Mesothelial cell of epicardium (in vitro differentiated cells): ENCODE measurements around the gene FLAD1. TPM values are rescaled to one million over a fixed set of nuclear protein-coding genes. Genes with fewer than 3 reads are reported as not detected.
"Not testable (repeated sequence)": the region's sequence is repeated elsewhere in the genome, so short reads cannot be mapped to it uniquely, and the experiment has no call there.

Experiments
- DNase-seq, 2 experiments: peaks; one replicate each; pipeline ENCODE4 v3.0.0; 2021; ENCODE audit warnings: low spot score in 2 of 2; ENCODE audit not compliant: unreplicated experiment in 2 of 2
- H3K27ac Mint-ChIP-seq: 2 replicates; pipeline ENCODE4 v1.8.0; 2021; ENCODE audit warnings: mixed read lengths
- H3K27me3 Mint-ChIP-seq: 2 replicates; pipeline ENCODE4 v1.8.0; 2021; ENCODE audit warnings: low read depth, mixed read lengths
- H3K36me3 Mint-ChIP-seq: 2 replicates; pipeline ENCODE4 v1.8.0; 2021; ENCODE audit warnings: mixed read lengths
- H3K4me1 Mint-ChIP-seq: 2 replicates; pipeline ENCODE4 v1.8.0; 2021; ENCODE audit warnings: mixed read lengths
- H3K4me3 Mint-ChIP-seq: 2 replicates; pipeline ENCODE4 v1.8.0; 2021; ENCODE audit warnings: mild to moderate bottlenecking, moderate library complexity, mixed read lengths
- H3K9me3 Mint-ChIP-seq: 2 replicates; pipeline ENCODE4 v1.8.0; 2021; ENCODE audit warnings: mixed read lengths
- CTCF ChIP-seq: fragments of 200-600 bp; sonication (generic); IDR thresholded peaks from one replicate; pipeline ENCODE4 v1.5.0; 2021; ENCODE audit warnings: antibody characterized with exemption; ENCODE audit not compliant: unreplicated experiment
- total RNA-seq: library from RNA; stranded (reverse); gene quantifications from 3 replicates; pipeline ENCODE4 v1.2.1, GENCODE V29; 2021

The FLAD1 gene
- total RNA-seq, 1 donor from 2014 or later = 48.3 TPM

GRCh38 chr1:154983776-154984466 lies 777 bp downstream of the FLAD1 start:
- Mint-ChIP-seq H3K9me3 (no peaks in the 10 kb centered on the region), H3K36me3 (peaks cover 16% of the 10 kb centered on the region), H3K27ac (no peak overlapping the region), H3K4me3 (no peak overlapping the region), H3K4me1 (peaks cover 9% of the 10 kb centered on the region), H3K27me3 (no peaks in the 10 kb centered on the region)
- no peak for TF ChIP-seq CTCF
- DNase-seq = no peak

GRCh38 chr1:154986736-154987135 lies 3.6 kb downstream of the FLAD1 start:
- not testable (repeated sequence) for H3K4me3 Mint-ChIP-seq, H3K4me1 Mint-ChIP-seq, H3K9me3 Mint-ChIP-seq, H3K27me3 Mint-ChIP-seq, H3K27ac Mint-ChIP-seq, DNase-seq
- peaks cover 12% of the 10 kb centered on the region for H3K36me3 Mint-ChIP-seq

- DNase-seq = no peak
- H3K9me3 Mint-ChIP-seq = no peaks in the 10 kb centered on the region
- H3K36me3 Mint-ChIP-seq = peaks cover 12% of the 10 kb centered on the region
- no peaks in the 10 kb centered on the region for H3K27me3 Mint-ChIP-seq
- H3K27ac Mint-ChIP-seq = no peak overlapping the region
- H3K4me3 Mint-ChIP-seq = no peak overlapping the region
- H3K4me1 Mint-ChIP-seq = peaks cover 9% of the 10 kb centered on the region
- TF ChIP-seq CTCF = no peak
Observed at GRCh38 chr1:154987326-154987725, 4.2 kb downstream of the FLAD1 start.

GRCh38 chr1:154988058-154988954 lies 5.2 kb downstream of the FLAD1 start:
- Mint-ChIP-seq H3K9me3 (no peaks in the 10 kb centered on the region), H3K27me3 (no peaks in the 10 kb centered on the region), H3K4me3 (no peak overlapping the region), H3K27ac (no peak overlapping the region), H3K4me1 (peaks cover 9% of the 10 kb centered on the region), H3K36me3 (peaks cover 12% of the 10 kb centered on the region)
- DNase-seq = no peak
- no peak for TF ChIP-seq CTCF

GRCh38 chr1:154989195-154989860 lies 6.2 kb downstream of the FLAD1 start:
- H3K27me3 Mint-ChIP-seq = no peaks in the 10 kb centered on the region
- peaks cover 12% of the 10 kb centered on the region for H3K36me3 Mint-ChIP-seq
- H3K4me3 Mint-ChIP-seq = no peak overlapping the region
- TF ChIP-seq CTCF = no peak
- H3K27ac Mint-ChIP-seq = no peak overlapping the region
- no peaks in the 10 kb centered on the region for H3K9me3 Mint-ChIP-seq
- H3K4me1 Mint-ChIP-seq = peaks cover 3% of the 10 kb centered on the region
- DNase-seq = no peak

GRCh38 chr1:154990276-154990675 lies 7.1 kb downstream of the FLAD1 start:
- no peaks in the 10 kb centered on the region for H3K9me3 Mint-ChIP-seq
- DNase-seq = no peak
- no peak overlapping the region for H3K27ac Mint-ChIP-seq
- peaks cover 12% of the 10 kb centered on the region for H3K36me3 Mint-ChIP-seq
- no peaks in the 10 kb centered on the region for H3K4me1 Mint-ChIP-seq
- no peak overlapping the region for H3K4me3 Mint-ChIP-seq
- no peak for TF ChIP-seq CTCF
- no peaks in the 10 kb centered on the region for H3K27me3 Mint-ChIP-seq
